WTC11 (cell line): Measurements from ENCODE around the gene CD6. TPM values are rescaled to one million over a fixed set of nuclear protein-coding genes. Genes with fewer than 3 reads are reported as not detected.

Experiments used
- ATAC-seq: fragments of 200-7000 bp; cut with Tn5 transposase; 2 replicates; pipeline ENCODE4 v1.10.0; 2021; ENCODE audit warnings: mild to moderate bottlenecking, moderate library complexity
- CTCF ChIA-PET: fragments of 300-600 bp; sonication (Branson Sonifier 250); formaldehyde crosslinking; loops from one replicate; lab custom pipeline; 2021; ENCODE audit warnings: antibody characterized with exemption; lab: Charles Lee
- POLR2A ChIA-PET: fragments of 350-600 bp; sonication (Branson Sonifier 250); formaldehyde crosslinking; loops from one replicate; lab custom pipeline; 2021; ENCODE audit warnings: antibody characterized with exemption; lab: Charles Lee
- DNase-seq: peaks from one replicate; pipeline ENCODE4 v3.0.0; 2021; ENCODE audit warnings: low spot score
- H3K27ac Mint-ChIP-seq: 2 replicates; pipeline ENCODE4 v1.8.0; 2021; ENCODE audit warnings: mixed read lengths
- H3K27me3 Mint-ChIP-seq: 2 replicates; pipeline ENCODE4 v1.8.0; 2021; ENCODE audit warnings: low read depth, mild to moderate bottlenecking, moderate library complexity, mixed read lengths
- H3K36me3 Mint-ChIP-seq: 2 replicates; pipeline ENCODE4 v1.8.0; 2021; ENCODE audit warnings: mixed read lengths
- H3K4me1 Mint-ChIP-seq: 2 replicates; pipeline ENCODE4 v1.8.0; 2022; ENCODE audit warnings: mixed read lengths
- H3K4me3 Mint-ChIP-seq: 2 replicates; pipeline ENCODE4 v1.8.0; 2021; ENCODE audit warnings: mild to moderate bottlenecking, moderate library complexity, mixed read lengths
- H3K9me3 Mint-ChIP-seq: 2 replicates; pipeline ENCODE4 v1.8.0; 2021; ENCODE audit warnings: mixed read lengths
- CREB1 ChIP-seq: sonication (generic); formaldehyde crosslinking; IDR thresholded peaks from 2 replicates; pipeline ENCODE4 v1.8.0; 2023; ENCODE audit warnings: mild to moderate bottlenecking, missing genetic modification reagents
- GABPB1 ChIP-seq: sonication (generic); formaldehyde crosslinking; IDR thresholded peaks from 2 replicates; pipeline ENCODE4 v1.8.1; 2023; ENCODE audit warnings: mild to moderate bottlenecking, missing genetic modification reagents
- GRHL2 ChIP-seq: fragments of 250-450 bp; sonication (Bioruptor Pico); IDR thresholded peaks from 2 replicates; pipeline ENCODE4 v1.8.0; 2022; ENCODE audit warnings: mild to moderate bottlenecking, moderate library complexity; ENCODE audit not compliant: insufficient replicate concordance, severe bottlenecking
- JUN ChIP-seq: sonication (generic); formaldehyde crosslinking; IDR thresholded peaks from 2 replicates; pipeline ENCODE4 v1.8.0; 2023; ENCODE audit warnings: mild to moderate bottlenecking, missing genetic modification reagents
- KAT7 ChIP-seq: sonication (generic); formaldehyde crosslinking; IDR thresholded peaks from 2 replicates; pipeline ENCODE4 v1.8.1; 2023; ENCODE audit warnings: missing genetic modification reagents, mild to moderate bottlenecking, borderline replicate concordance
- NR1H2 ChIP-seq: sonication (generic); formaldehyde crosslinking; IDR thresholded peaks from 2 replicates; pipeline ENCODE4 v1.9.0; 2021; ENCODE audit warnings: mild to moderate bottlenecking, moderate library complexity, missing genetic modification reagents
- OVOL2 ChIP-seq: fragments of 250-450 bp; sonication (Bioruptor Pico); IDR thresholded peaks from 2 replicates; pipeline ENCODE4 v1.9.0; 2021; ENCODE audit warnings: mild to moderate bottlenecking, borderline replicate concordance
- RORB ChIP-seq: fragments of 250-450 bp; sonication (Bioruptor Pico); IDR thresholded peaks from 2 replicates; pipeline ENCODE4 v1.9.0; 2021; ENCODE audit warnings: mild to moderate bottlenecking
- SMAD4 ChIP-seq: sonication (generic); formaldehyde crosslinking; IDR thresholded peaks from 2 replicates; pipeline ENCODE4 v1.8.0; 2022; ENCODE audit warnings: mild to moderate bottlenecking, missing genetic modification reagents
- TEAD1 ChIP-seq: sonication (generic); formaldehyde crosslinking; IDR thresholded peaks from 2 replicates; pipeline ENCODE4 v1.8.0; 2022; ENCODE audit warnings: mild to moderate bottlenecking, missing genetic modification reagents
- ZNF671 ChIP-seq: fragments of 250-450 bp; sonication (Bioruptor Pico); IDR thresholded peaks from 2 replicates; pipeline ENCODE4 v1.8.0; 2021; ENCODE audit warnings: mild to moderate bottlenecking
- total RNA-seq: library from RNA; stranded (reverse); gene quantifications from 3 replicates; pipeline ENCODE4 v1.2.3, GENCODE V29; 2021
- TF ChIP-seq, protein P1 (sequence below): fragments of 250-450 bp; sonication (Bioruptor Pico); IDR thresholded peaks from 2 replicates; pipeline ENCODE4 v1.9.0; 2021; ENCODE audit warnings: mild to moderate bottlenecking, borderline replicate concordance
- TF ChIP-seq, protein P2 (sequence below): sonication (generic); formaldehyde crosslinking; IDR thresholded peaks from 2 replicates; pipeline ENCODE4 v1.8.1; 2023; ENCODE audit warnings: mild to moderate bottlenecking, missing genetic modification reagents, moderate library complexity
- TF ChIP-seq, protein P3 (sequence below): sonication (generic); formaldehyde crosslinking; IDR thresholded peaks from 2 replicates; pipeline ENCODE4 v1.8.0; 2023; ENCODE audit warnings: mild to moderate bottlenecking, missing genetic modification reagents
- TF ChIP-seq, protein P4 (sequence below): fragments of 250-450 bp; sonication (Bioruptor Pico); IDR thresholded peaks from 2 replicates; pipeline ENCODE4 v1.9.0; 2021; ENCODE audit warnings: mild to moderate bottlenecking
- TF ChIP-seq, protein P5 (sequence below): fragments of 250-450 bp; sonication (Bioruptor Pico); conservative IDR thresholded peaks from 2 replicates; pipeline ENCODE4 v1.9.0; 2021; ENCODE audit warnings: mild to moderate bottlenecking
- TF ChIP-seq, protein P6 (sequence below): sonication (generic); formaldehyde crosslinking; IDR thresholded peaks from 2 replicates; pipeline ENCODE4 v1.8.1; 2023; ENCODE audit warnings: mild to moderate bottlenecking, missing genetic modification reagents, borderline replicate concordance
- TF ChIP-seq, protein P7 (sequence below): sonication (generic); formaldehyde crosslinking; IDR thresholded peaks from 2 replicates; pipeline ENCODE4 v1.8.1; 2023; ENCODE audit warnings: mild to moderate bottlenecking, missing genetic modification reagents
- TF ChIP-seq, protein P8 (sequence below): fragments of 250-450 bp; sonication (Bioruptor Pico); IDR thresholded peaks from 2 replicates; pipeline ENCODE4 v1.8.0; 2021; ENCODE audit warnings: mild to moderate bottlenecking

Gene CD6
- total RNA-seq, 1 experiment from 2014 or later, result 1.0 TPM

DNA sequence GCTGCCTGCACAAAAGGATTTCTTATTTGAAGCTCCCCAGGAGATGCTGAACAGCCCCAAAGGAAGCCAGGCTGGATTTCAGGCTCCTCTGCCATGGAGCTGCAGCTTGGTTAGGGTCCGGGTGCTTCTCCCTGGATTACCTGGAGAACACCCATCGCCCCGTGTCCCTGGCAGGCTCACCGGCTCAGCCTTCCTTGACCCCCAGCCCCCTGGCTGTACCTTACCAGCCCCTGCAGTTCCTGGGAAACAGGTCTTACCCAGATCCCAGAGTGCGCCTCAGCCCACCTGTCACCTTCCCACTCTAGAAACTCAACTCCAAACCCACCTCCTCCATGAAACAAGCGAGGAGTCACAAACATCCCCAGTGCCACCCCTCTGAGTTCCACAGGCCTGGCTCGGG is 85.5 kb downstream of the CD6 start (continued):
- TF ChIP-seq, protein P1, sequence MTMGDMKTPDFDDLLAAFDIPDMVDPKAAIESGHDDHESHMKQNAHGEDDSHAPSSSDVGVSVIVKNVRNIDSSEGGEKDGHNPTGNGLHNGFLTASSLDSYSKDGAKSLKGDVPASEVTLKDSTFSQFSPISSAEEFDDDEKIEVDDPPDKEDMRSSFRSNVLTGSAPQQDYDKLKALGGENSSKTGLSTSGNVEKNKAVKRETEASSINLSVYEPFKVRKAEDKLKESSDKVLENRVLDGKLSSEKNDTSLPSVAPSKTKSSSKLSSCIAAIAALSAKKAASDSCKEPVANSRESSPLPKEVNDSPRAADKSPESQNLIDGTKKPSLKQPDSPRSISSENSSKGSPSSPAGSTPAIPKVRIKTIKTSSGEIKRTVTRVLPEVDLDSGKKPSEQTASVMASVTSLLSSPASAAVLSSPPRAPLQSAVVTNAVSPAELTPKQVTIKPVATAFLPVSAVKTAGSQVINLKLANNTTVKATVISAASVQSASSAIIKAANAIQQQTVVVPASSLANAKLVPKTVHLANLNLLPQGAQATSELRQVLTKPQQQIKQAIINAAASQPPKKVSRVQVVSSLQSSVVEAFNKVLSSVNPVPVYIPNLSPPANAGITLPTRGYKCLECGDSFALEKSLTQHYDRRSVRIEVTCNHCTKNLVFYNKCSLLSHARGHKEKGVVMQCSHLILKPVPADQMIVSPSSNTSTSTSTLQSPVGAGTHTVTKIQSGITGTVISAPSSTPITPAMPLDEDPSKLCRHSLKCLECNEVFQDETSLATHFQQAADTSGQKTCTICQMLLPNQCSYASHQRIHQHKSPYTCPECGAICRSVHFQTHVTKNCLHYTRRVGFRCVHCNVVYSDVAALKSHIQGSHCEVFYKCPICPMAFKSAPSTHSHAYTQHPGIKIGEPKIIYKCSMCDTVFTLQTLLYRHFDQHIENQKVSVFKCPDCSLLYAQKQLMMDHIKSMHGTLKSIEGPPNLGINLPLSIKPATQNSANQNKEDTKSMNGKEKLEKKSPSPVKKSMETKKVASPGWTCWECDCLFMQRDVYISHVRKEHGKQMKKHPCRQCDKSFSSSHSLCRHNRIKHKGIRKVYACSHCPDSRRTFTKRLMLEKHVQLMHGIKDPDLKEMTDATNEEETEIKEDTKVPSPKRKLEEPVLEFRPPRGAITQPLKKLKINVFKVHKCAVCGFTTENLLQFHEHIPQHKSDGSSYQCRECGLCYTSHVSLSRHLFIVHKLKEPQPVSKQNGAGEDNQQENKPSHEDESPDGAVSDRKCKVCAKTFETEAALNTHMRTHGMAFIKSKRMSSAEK, result no peak

DNA sequence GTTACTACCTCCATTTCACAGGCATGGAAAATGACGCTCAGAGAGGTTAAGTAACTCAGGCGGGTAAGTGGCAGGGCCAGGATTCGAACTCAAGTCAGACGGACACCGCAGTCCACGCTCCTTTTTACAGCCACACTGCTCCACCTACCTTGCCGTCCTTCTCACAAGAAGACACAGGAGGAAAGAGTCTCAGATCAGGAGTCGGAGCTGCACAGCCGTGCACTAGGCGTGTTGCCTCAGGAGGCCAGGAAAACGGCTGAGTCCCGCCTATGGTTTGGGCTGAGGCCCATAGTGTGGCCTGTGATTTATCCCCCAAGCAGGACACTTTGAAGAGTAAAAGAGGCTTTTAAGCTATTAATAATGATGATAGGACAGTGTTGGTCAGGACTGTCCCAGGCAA is 86.1 kb downstream of the CD6 start:
- Mint-ChIP-seq H3K27ac (no peak overlapping the region), H3K9me3 (no peaks in the 10 kb centered on the region), H3K36me3 (no peaks in the 10 kb centered on the region), H3K27me3 (no peaks in the 10 kb centered on the region), H3K4me3 (no peak overlapping the region), H3K4me1 (no peaks in the 10 kb centered on the region)
- TF ChIP-seq, protein P2, sequence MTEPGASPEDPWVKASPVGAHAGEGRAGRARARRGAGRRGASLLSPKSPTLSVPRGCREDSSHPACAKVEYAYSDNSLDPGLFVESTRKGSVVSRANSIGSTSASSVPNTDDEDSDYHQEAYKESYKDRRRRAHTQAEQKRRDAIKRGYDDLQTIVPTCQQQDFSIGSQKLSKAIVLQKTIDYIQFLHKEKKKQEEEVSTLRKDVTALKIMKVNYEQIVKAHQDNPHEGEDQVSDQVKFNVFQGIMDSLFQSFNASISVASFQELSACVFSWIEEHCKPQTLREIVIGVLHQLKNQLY, result no peak
- no peak for TF ChIP-seq RORB (CRISPR knock-in tag)
- TF ChIP-seq JUN (CRISPR knock-in tag), result no peak
- TF ChIP-seq, protein P3, sequence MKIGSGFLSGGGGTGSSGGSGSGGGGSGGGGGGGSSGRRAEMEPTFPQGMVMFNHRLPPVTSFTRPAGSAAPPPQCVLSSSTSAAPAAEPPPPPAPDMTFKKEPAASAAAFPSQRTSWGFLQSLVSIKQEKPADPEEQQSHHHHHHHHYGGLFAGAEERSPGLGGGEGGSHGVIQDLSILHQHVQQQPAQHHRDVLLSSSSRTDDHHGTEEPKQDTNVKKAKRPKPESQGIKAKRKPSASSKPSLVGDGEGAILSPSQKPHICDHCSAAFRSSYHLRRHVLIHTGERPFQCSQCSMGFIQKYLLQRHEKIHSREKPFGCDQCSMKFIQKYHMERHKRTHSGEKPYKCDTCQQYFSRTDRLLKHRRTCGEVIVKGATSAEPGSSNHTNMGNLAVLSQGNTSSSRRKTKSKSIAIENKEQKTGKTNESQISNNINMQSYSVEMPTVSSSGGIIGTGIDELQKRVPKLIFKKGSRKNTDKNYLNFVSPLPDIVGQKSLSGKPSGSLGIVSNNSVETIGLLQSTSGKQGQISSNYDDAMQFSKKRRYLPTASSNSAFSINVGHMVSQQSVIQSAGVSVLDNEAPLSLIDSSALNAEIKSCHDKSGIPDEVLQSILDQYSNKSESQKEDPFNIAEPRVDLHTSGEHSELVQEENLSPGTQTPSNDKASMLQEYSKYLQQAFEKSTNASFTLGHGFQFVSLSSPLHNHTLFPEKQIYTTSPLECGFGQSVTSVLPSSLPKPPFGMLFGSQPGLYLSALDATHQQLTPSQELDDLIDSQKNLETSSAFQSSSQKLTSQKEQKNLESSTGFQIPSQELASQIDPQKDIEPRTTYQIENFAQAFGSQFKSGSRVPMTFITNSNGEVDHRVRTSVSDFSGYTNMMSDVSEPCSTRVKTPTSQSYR (CRISPR knock-in tag), result no peak
- TF ChIP-seq, protein P4, sequence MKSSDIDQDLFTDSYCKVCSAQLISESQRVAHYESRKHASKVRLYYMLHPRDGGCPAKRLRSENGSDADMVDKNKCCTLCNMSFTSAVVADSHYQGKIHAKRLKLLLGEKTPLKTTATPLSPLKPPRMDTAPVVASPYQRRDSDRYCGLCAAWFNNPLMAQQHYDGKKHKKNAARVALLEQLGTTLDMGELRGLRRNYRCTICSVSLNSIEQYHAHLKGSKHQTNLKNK (CRISPR knock-in tag), result no peak
- TF ChIP-seq ZNF671 (CRISPR knock-in tag), result no peak
- TF ChIP-seq, protein P5, sequence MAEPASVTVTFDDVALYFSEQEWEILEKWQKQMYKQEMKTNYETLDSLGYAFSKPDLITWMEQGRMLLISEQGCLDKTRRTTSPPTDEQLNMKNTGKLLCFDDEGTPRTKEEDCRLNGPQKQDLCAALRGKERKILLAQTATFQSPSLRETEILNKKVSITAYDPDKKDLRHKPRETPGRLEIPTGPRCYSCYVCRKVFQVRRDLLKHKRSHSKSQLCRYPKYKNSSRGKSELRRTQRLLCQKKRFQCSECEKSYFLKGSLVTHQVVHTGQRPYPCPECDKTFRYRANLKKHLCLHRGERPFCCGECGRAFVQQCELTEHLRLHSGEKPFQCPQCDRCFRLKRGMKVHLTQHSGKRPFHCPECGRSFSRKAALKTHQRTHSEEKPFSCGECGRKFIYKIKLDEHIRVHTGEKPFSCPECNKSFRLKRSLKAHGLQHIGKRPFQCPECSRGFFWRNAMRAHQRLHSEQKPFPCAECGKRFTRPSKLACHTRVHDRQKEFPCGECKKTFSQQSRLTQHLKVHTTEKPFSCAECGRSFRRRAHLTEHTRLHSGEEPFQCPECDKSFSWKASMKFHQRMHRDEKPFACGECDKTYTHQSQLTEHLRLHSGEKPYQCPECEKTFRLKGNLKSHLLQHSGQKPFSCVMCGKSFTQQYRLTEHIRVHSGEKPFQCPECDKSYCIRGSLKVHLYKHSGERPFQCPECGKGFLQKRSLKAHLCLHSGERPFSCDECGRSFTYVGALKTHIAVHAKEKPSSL (CRISPR knock-in tag), result no peak
- TF ChIP-seq TEAD1 (CRISPR knock-in tag), result no peak
- TF ChIP-seq GABPB1 (CRISPR knock-in tag), result no peak
- no peak for TF ChIP-seq SMAD4 (CRISPR knock-in tag)
- TF ChIP-seq CREB1 (CRISPR knock-in tag), result no peak
- TF ChIP-seq KAT7 (CRISPR knock-in tag), result no peak
- TF ChIP-seq, protein P6, sequence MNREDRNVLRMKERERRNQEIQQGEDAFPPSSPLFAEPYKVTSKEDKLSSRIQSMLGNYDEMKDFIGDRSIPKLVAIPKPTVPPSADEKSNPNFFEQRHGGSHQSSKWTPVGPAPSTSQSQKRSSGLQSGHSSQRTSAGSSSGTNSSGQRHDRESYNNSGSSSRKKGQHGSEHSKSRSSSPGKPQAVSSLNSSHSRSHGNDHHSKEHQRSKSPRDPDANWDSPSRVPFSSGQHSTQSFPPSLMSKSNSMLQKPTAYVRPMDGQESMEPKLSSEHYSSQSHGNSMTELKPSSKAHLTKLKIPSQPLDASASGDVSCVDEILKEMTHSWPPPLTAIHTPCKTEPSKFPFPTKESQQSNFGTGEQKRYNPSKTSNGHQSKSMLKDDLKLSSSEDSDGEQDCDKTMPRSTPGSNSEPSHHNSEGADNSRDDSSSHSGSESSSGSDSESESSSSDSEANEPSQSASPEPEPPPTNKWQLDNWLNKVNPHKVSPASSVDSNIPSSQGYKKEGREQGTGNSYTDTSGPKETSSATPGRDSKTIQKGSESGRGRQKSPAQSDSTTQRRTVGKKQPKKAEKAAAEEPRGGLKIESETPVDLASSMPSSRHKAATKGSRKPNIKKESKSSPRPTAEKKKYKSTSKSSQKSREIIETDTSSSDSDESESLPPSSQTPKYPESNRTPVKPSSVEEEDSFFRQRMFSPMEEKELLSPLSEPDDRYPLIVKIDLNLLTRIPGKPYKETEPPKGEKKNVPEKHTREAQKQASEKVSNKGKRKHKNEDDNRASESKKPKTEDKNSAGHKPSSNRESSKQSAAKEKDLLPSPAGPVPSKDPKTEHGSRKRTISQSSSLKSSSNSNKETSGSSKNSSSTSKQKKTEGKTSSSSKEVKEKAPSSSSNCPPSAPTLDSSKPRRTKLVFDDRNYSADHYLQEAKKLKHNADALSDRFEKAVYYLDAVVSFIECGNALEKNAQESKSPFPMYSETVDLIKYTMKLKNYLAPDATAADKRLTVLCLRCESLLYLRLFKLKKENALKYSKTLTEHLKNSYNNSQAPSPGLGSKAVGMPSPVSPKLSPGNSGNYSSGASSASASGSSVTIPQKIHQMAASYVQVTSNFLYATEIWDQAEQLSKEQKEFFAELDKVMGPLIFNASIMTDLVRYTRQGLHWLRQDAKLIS (CRISPR knock-in tag), result no peak
- TF ChIP-seq, protein P7, sequence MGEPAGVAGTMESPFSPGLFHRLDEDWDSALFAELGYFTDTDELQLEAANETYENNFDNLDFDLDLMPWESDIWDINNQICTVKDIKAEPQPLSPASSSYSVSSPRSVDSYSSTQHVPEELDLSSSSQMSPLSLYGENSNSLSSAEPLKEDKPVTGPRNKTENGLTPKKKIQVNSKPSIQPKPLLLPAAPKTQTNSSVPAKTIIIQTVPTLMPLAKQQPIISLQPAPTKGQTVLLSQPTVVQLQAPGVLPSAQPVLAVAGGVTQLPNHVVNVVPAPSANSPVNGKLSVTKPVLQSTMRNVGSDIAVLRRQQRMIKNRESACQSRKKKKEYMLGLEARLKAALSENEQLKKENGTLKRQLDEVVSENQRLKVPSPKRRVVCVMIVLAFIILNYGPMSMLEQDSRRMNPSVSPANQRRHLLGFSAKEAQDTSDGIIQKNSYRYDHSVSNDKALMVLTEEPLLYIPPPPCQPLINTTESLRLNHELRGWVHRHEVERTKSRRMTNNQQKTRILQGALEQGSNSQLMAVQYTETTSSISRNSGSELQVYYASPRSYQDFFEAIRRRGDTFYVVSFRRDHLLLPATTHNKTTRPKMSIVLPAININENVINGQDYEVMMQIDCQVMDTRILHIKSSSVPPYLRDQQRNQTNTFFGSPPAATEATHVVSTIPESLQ (CRISPR knock-in tag), result no peak
- TF ChIP-seq GRHL2, result no peak
- no peak for TF ChIP-seq OVOL2
- no peak for TF ChIP-seq NR1H2 (CRISPR knock-in tag)
- TF ChIP-seq, protein P8, sequence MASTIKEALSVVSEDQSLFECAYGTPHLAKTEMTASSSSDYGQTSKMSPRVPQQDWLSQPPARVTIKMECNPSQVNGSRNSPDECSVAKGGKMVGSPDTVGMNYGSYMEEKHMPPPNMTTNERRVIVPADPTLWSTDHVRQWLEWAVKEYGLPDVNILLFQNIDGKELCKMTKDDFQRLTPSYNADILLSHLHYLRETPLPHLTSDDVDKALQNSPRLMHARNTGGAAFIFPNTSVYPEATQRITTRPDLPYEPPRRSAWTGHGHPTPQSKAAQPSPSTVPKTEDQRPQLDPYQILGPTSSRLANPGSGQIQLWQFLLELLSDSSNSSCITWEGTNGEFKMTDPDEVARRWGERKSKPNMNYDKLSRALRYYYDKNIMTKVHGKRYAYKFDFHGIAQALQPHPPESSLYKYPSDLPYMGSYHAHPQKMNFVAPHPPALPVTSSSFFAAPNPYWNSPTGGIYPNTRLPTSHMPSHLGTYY (CRISPR knock-in tag), result no peak
- ATAC-seq, result no peak
- CTCF ChIA-PET, result no interaction called here
- DNase-seq, result no peak
- POLR2A ChIA-PET, result no interaction called here
